COR-L47 (cell line): ENCODE measurements around the gene THRAP3.

Experiments used
- DNase-seq: peaks from one replicate; lab custom pipeline; 2025; lab: John Stamatoyannopoulos, UW

Gene THRAP3

DNA sequence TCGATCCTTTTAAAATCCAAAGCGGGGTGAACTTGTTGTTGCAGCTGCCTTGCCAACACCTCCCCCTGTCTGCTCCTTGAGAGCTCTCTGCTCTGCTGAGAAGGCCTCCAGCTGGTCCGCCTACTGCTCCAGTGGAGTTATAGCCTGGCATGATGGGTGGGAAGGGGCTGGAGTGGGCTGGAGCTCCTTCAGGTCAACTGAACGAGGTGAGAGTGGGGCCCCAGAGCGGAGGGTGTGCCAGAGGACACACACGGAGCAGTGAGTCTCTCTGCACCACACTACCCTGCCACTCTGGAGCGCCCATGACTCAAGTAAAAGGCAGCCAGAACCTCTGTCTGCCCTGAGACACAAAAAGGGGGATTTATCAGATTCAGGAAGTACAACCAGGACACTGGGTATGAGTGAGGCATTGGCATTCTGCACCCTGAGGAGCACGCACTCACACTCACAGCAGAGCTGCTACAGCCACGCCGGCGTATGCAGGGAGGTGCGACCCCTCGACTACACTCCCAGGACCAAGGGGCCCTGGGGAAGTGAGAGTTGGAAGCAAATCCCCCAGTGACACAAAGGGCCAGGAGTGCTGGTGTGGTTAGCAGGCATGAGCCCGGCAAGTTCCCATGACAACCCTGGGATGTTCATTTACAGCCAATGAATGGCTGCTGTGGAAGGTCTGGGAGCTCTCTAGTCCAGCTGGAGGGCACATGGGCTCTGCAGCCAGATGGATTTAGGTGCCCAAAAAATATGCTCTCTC is 127.2 kb downstream of the THRAP3 start:
- DNase-seq: no peak

DNA sequence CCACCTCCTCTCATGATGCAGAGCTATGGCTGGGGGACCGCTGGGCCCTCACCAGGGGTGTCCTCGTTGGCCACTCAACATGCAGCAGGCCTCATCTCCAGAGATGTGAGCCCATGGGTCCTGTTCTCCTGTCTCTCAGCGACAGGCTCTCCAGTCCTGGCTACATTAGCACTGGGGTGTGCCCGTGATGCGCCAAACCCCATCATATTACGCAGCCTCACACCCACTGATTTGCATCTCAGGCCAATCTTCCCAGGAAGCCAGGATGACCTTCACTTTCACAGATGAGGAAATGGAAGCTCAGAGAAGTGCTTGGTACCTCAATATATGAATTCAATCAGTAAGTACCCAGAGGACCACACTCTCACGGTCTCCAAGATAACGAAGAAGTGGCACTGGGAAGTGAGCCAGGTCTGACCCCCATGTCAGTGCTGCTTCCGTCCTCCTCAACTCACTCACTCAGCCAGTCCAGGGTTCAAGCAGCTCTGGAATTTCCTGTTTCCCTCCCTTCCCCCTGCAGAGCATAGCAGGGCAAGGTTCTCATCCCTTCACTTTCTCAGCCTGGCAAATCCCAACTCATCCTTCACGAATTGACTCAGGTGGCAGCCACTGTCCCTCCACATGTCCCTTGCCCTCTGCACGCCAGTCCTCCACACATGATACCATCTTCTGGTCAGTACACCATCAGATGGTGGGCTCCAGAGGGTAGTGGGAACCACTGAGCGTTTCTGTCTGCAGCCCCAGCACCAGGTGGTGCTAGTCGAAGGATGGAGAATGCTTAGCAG is 128.1 kb downstream of the THRAP3 start:
- no peak for DNase-seq

DNA sequence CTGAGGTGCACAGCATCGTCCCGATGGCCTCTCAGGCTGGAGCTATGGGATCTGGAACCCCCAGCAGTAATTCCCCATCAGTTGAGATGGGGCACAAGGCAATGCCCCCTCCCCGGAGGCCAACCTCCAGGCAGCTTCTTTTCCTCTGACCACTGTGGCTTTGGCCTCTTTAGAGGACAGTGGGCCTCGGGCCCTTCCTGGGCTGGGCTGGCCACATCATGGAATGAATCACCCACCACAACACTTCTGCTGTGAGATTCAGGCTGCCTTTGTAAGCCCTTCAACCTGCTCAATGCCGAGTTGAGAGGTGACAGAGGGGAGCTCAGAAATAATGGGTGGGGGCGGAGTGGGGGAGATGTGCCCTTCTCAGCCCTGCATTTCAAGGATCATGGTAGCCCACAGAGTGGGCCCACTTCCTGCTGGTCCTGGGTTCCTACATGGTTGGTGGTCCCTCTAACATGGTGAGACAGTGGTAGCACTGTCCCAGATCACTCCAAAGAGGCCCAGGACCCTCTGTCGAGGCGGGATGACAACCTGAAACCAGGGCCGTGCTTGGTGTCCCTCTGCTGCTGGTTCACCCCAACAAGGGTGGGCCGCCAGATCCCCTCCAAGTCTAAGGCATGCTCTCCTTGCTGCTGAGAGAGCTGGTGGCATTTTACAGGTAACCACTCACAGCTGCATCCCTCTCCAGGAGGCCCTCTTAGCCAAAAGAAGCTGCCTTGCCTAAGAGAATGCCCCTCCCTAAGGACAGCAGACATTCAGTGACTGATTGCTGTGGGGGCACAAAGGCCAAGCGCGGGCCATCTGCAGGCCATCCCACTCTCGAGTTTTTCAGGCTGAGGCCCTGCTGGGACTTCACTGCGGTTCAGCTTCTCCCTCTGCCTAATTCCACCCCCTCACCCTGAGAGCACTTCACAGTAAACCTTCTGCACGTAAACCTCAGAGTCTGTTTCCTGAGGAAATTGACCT is 129.0 kb downstream of the THRAP3 start:
- no peak for DNase-seq

DNA sequence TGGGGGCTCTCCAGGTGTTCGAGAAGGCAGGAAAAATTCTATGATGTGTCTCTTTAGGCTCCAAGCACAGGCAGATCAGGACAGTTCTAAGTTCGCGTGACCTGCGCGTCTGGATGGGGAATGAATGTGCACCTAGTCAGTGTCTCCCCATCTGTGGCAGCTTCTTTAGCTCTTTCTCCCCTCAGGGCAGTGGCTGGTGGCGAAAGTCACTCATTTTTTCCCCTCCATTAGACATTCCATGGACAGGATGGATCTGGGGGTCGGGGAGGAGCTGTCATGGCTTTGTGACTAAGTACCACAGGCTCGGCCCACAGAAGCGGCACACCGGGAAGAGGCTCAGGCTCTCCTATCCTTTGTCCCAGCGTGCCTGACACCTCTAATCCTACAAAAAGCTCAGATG is 130.2 kb downstream of the THRAP3 start:
- DNase-seq: no peak
